KMS-11 (cell line): ENCODE measurements around the gene ADAM23.

Experiments
- H2AFZ ChIP-seq: fragments of 200-600 bp; sonication (generic); 2 replicates; pipeline ENCODE4 v1.6.1; 2016; ENCODE audit warnings: antibody characterized with exemption, mixed run types, low read depth
- H3K27ac ChIP-seq: fragments of 200-600 bp; sonication (generic); 2 replicates; pipeline ENCODE4 v1.6.1; 2016; ENCODE audit warnings: mild to moderate bottlenecking, mixed run types
- H3K27me3 ChIP-seq: fragments of 200-600 bp; sonication (generic); 2 replicates; pipeline ENCODE4 v1.6.1; 2017; ENCODE audit warnings: mild to moderate bottlenecking, low read depth, mixed run types, moderate library complexity; ENCODE audit not compliant: insufficient read depth
- H3K36me3 ChIP-seq: fragments of 200-600 bp; sonication (generic); 2 replicates; pipeline ENCODE4 v1.6.1; 2017; ENCODE audit warnings: mild to moderate bottlenecking, mixed run types; ENCODE audit not compliant: insufficient read depth
- H3K4me1 ChIP-seq: fragments of 200-600 bp; sonication (generic); 2 replicates; pipeline ENCODE4 v1.6.1; 2016; ENCODE audit warnings: mild to moderate bottlenecking, low read depth, mixed run types; ENCODE audit not compliant: poor library complexity, severe bottlenecking
- H3K4me2 ChIP-seq: fragments of 200-600 bp; sonication (generic); 2 replicates; pipeline ENCODE4 v1.7.0; 2016; ENCODE audit warnings: mild to moderate bottlenecking, mixed run types
- H3K4me3 ChIP-seq: fragments of 200-600 bp; sonication (generic); IDR thresholded peaks from 2 replicates; pipeline ENCODE4 v1.6.1; 2017; ENCODE audit warnings: low read depth, low read length, mixed read lengths; ENCODE audit not compliant: insufficient read depth
- H3K79me2 ChIP-seq: fragments of 200-600 bp; sonication (generic); 2 replicates; pipeline ENCODE4 v1.6.1; 2016; ENCODE audit warnings: low read depth, mixed run types; ENCODE audit not compliant: insufficient read depth
- H3K9ac ChIP-seq: fragments of 200-600 bp; sonication (generic); 2 replicates; pipeline ENCODE4 v1.6.1; 2016; ENCODE audit warnings: mild to moderate bottlenecking, mixed run types
- H4K20me1 ChIP-seq: fragments of 200-600 bp; sonication (generic); 2 replicates; pipeline ENCODE4 v1.6.1; 2016; ENCODE audit warnings: mild to moderate bottlenecking, mixed run types; ENCODE audit not compliant: insufficient read depth
- TF ChIP-seq, protein P1 (sequence below): fragments of 200-600 bp; sonication (generic); conservative IDR thresholded peaks from 2 replicates; pipeline ENCODE4 v1.6.1; 2017; ENCODE audit warnings: low read depth, mild to moderate bottlenecking, antibody characterized with exemption, low read length, moderate library complexity, mixed read lengths

Gene ADAM23

DNA sequence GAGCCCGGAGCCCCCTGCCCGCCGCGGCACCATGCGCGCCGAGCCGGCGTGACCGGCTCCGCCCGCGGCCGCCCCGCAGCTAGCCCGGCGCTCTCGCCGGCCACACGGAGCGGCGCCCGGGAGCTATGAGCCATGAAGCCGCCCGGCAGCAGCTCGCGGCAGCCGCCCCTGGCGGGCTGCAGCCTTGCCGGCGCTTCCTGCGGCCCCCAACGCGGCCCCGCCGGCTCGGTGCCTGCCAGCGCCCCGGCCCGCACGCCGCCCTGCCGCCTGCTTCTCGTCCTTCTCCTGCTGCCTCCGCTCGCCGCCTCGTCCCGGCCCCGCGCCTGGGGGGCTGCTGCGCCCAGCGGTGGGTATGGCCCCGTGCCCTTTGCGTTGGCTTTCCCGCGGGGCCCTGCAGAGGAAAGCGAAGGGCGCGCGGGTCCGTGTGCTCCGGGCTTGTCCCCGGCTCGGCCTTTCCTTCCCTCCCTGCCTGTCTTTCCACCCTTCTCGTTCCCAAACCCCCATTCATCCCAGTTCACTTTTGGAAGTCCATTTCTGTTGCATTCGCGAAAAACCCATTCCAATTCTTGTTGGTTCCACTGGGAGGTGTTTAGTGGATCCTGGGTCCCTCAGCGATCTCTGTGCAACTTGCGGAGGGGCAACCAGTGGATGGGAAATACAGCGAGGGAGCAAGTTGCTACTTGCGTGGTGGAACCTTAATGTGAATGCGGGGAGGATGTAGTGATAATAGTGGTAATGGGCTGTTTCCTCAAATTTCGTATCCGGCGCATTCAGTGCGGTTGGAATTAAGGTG, 599 bp downstream of the ADAM23 start:
- H3K4me2 ChIP-seq, result peak overlapping the region; percentile 98
- peak overlapping the region; percentile 82 for H2AFZ ChIP-seq
- H3K36me3 ChIP-seq, result no peaks in the 10 kb centered on the region
- H3K27me3 ChIP-seq, result no peaks in the 10 kb centered on the region
- H3K4me3 ChIP-seq, result peak overlapping the region; percentile 56
- H3K4me1 ChIP-seq, result peaks cover 35% of the 10 kb centered on the region
- H3K27ac ChIP-seq, result no peak overlapping the region
- peaks cover 8% of the 10 kb centered on the region; the same call in 1 of the 2 replicates for H3K79me2 ChIP-seq
- no peaks in the 10 kb centered on the region for H4K20me1 ChIP-seq
- TF ChIP-seq, protein P1, sequence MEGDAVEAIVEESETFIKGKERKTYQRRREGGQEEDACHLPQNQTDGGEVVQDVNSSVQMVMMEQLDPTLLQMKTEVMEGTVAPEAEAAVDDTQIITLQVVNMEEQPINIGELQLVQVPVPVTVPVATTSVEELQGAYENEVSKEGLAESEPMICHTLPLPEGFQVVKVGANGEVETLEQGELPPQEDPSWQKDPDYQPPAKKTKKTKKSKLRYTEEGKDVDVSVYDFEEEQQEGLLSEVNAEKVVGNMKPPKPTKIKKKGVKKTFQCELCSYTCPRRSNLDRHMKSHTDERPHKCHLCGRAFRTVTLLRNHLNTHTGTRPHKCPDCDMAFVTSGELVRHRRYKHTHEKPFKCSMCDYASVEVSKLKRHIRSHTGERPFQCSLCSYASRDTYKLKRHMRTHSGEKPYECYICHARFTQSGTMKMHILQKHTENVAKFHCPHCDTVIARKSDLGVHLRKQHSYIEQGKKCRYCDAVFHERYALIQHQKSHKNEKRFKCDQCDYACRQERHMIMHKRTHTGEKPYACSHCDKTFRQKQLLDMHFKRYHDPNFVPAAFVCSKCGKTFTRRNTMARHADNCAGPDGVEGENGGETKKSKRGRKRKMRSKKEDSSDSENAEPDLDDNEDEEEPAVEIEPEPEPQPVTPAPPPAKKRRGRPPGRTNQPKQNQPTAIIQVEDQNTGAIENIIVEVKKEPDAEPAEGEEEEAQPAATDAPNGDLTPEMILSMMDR, result no peak
- H3K9ac ChIP-seq, result peak overlapping the region; percentile 48; the same call in 1 of the 2 replicates

- H3K27ac ChIP-seq, result no peak overlapping the region
- no peak overlapping the region for H3K4me2 ChIP-seq
- TF ChIP-seq, protein P1, result no peak
- H4K20me1 ChIP-seq, result no peaks in the 10 kb centered on the region
- peaks cover 35% of the 10 kb centered on the region for H3K4me1 ChIP-seq
- no peaks in the 10 kb centered on the region for H3K36me3 ChIP-seq
- H3K27me3 ChIP-seq, result no peaks in the 10 kb centered on the region
- H3K9ac ChIP-seq, result no peak overlapping the region
- H2AFZ ChIP-seq, result no peak overlapping the region
- no peak overlapping the region for H3K4me3 ChIP-seq
- peaks cover 8% of the 10 kb centered on the region; the same call in 1 of the 2 replicates for H3K79me2 ChIP-seq
These were observed 2.6 kb downstream of the ADAM23 start for GRCh38 chr2:206445948-206446347.

DNA sequence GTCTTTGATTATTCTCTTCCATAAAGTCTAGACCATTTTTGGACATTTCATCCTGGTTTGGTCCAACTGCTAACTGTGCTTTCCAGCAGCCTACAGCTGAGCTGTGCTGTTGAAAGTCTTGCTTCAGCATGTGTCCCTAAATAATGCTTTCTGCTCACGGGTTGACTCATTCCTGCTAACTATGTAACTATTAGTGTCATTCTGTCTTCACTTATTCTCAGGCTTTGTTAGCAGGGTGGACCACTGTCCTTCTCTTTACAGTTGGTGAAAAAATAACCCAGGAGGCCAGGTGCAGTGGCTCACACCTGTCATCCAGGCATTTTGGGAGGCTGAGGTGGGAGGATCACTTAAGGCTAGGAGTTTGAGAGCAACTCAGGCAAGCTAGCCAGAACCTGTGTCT, 8.9 kb downstream of the ADAM23 start:
- Histone ChIP-seq H3K4me3 (no peak overlapping the region), H3K27ac (no peak overlapping the region; the same call in 1 of the 2 replicates), H4K20me1 (no peaks in the 10 kb centered on the region), H3K4me2 (no peak overlapping the region), H2AFZ (no peak overlapping the region), H3K27me3 (no peaks in the 10 kb centered on the region), H3K9ac (no peak overlapping the region), H3K79me2 (no peaks in the 10 kb centered on the region), H3K4me1 (peaks cover 39% of the 10 kb centered on the region), H3K36me3 (no peaks in the 10 kb centered on the region)
- TF ChIP-seq, protein P1, result no peak

DNA sequence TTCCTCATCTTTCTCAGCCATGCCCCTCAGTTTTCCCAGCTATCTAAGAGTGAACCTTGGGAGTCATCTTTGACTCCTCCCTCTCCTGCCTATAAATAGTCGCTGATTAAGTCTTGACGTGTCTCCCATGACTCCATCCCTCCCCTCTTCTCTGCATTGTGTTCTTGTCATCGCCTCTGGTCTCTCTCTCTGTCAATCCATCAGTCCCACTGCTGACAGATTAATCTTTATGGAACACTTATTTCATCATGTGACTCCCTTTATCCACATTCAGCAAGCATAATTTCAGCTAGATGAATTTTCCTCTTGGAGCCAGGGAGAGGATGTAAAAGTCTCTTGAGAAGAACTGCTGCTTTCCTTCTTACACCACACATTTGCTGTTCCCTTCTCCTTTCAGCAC, 9.4 kb downstream of the ADAM23 start:
- TF ChIP-seq, protein P1, result no peak
- Histone ChIP-seq H3K27ac (no peak overlapping the region), H3K9ac (no peak overlapping the region), H3K4me2 (no peak overlapping the region), H3K4me1 (peaks cover 39% of the 10 kb centered on the region), H3K27me3 (no peaks in the 10 kb centered on the region), H3K4me3 (no peak overlapping the region), H3K79me2 (no peaks in the 10 kb centered on the region), H2AFZ (no peak overlapping the region), H3K36me3 (no peaks in the 10 kb centered on the region), H4K20me1 (no peaks in the 10 kb centered on the region)
